Peyer's patch (tissue), 4 donors: ENCODE data around the gene UBE2S. TPM values are rescaled to one million over a fixed set of nuclear protein-coding genes. Genes with fewer than 3 reads are reported as not detected.

Experiments
- DNase-seq, 3 donors: peaks; one replicate each; pipeline ENCODE4 v3.0.0-alpha.2; 2017 to 2019
- H3K27ac ChIP-seq, 4 donors: fragments of 200-600 bp; sonication (generic); one replicate each; pipeline ENCODE4 v1.5.1; 2016 to 2019
- H3K27me3 ChIP-seq, 2 donors: fragments of 200-600 bp; sonication (generic); one replicate each; pipeline ENCODE4 v1.5.1; 2019
- H3K36me3 ChIP-seq, 3 donors: fragments of 200-600 bp; sonication (generic); one replicate each; pipeline ENCODE4 v1.5.1; 2016 to 2019
- H3K4me1 ChIP-seq, 4 donors: fragments of 200-600 bp; sonication (generic); one replicate each; pipeline ENCODE4 v1.5.1; 2016 to 2019
- H3K4me3 ChIP-seq, 4 donors: fragments of 200-600 bp; sonication (generic); 1 replicate in 3 of 4; 2 replicates in 1 of 4; pipeline ENCODE4 v1.5.1; 2016 to 2019; ENCODE audit warnings: mild to moderate bottlenecking in 1 of 4
- H3K9me3 ChIP-seq, 4 donors: fragments of 200-600 bp; sonication (generic); one replicate each; pipeline ENCODE4 v1.5.1; 2016 to 2019; ENCODE audit warnings: mild to moderate bottlenecking in 1 of 4
- POLR2A ChIP-seq, 2 donors: fragments of 450-650 bp; IDR thresholded peaks; one replicate each; pipeline ENCODE4 v1.5.1; 2017; ENCODE audit warnings: antibody characterized with exemption in 2 of 2, mild to moderate bottlenecking in 2 of 2, moderate library complexity in 2 of 2
- total RNA-seq, 4 donors: library from RNA; depleted of rRNA; stranded (reverse); fragments of >200 nt; gene quantifications; one replicate each; pipeline ENCODE4 v1.1.0, GENCODE V29; 2016
- TF ChIP-seq, protein P1 (sequence below), 6 experiments: fragments of 450-650 bp in 4 of 6; fragments of 200-600 bp in 2 of 6; sonication (generic) in 1 of 6; IDR thresholded peaks; one replicate each; pipeline ENCODE4 v1.5.1; 2017 to 2019; ENCODE audit warnings: antibody characterized with exemption in 6 of 6, mild to moderate bottlenecking in 3 of 6, moderate library complexity in 1 of 6

Gene UBE2S
- total RNA-seq, 4 donors from 2014 or later = 5.2 to 9.1 (median 7.6) TPM

DNA sequence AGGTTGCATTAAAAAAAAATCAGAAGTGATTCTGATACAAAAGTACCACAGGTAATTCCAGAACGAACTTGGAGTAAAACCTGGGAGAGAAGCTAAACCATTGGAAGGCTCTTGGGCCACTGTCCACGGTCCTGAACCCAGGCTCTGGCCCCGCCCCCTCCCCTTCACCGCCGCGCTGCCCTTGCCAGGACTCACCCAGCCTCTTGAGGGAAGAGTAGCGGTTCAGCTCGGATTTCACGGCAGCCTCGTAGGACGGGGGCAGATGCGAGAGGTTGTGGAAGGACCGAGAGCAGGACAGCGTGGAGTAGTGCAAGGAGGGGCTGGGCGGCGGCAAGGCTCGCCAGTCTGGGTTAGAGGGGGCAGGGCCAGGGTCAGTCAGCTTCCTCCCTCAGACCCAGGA lies 29.8 kb upstream of the UBE2S start:
- Histone ChIP-seq H3K27ac (no peak overlapping the region), H3K4me3 (no peak overlapping the region), H3K36me3 (no peaks in the 10 kb centered on the region), H3K27me3 (peaks cover 0 to 45% of the 10 kb centered on the region in 2 donors), H3K9me3 (no peaks in the 10 kb centered on the region), H3K4me1 (peaks cover 0 to 20% (median 9%) of the 10 kb centered on the region in 4 donors)
- DNase-seq = no peak
- TF ChIP-seq, protein P1, sequence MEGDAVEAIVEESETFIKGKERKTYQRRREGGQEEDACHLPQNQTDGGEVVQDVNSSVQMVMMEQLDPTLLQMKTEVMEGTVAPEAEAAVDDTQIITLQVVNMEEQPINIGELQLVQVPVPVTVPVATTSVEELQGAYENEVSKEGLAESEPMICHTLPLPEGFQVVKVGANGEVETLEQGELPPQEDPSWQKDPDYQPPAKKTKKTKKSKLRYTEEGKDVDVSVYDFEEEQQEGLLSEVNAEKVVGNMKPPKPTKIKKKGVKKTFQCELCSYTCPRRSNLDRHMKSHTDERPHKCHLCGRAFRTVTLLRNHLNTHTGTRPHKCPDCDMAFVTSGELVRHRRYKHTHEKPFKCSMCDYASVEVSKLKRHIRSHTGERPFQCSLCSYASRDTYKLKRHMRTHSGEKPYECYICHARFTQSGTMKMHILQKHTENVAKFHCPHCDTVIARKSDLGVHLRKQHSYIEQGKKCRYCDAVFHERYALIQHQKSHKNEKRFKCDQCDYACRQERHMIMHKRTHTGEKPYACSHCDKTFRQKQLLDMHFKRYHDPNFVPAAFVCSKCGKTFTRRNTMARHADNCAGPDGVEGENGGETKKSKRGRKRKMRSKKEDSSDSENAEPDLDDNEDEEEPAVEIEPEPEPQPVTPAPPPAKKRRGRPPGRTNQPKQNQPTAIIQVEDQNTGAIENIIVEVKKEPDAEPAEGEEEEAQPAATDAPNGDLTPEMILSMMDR (IDR thresholded peaks at IDR 0.05) = no peak
- no peak for TF ChIP-seq POLR2A (IDR thresholded peaks at IDR 0.05)

GRCh38 chr19:55436847-55437246 lies 29.3 kb upstream of the UBE2S start:
- Histone ChIP-seq H3K27ac (no peak overlapping the region), H3K27me3 (peaks cover 0 to 40% of the 10 kb centered on the region in 2 donors), H3K36me3 (no peaks in the 10 kb centered on the region), H3K4me1 (peaks cover 0 to 14% (median 6%) of the 10 kb centered on the region in 4 donors), H3K4me3 (no peak overlapping the region), H3K9me3 (no peaks in the 10 kb centered on the region)
- no peak for DNase-seq
- TF ChIP-seq, protein P1 (IDR thresholded peaks at IDR 0.05) = no peak
- no peak for TF ChIP-seq POLR2A (IDR thresholded peaks at IDR 0.05)

DNA sequence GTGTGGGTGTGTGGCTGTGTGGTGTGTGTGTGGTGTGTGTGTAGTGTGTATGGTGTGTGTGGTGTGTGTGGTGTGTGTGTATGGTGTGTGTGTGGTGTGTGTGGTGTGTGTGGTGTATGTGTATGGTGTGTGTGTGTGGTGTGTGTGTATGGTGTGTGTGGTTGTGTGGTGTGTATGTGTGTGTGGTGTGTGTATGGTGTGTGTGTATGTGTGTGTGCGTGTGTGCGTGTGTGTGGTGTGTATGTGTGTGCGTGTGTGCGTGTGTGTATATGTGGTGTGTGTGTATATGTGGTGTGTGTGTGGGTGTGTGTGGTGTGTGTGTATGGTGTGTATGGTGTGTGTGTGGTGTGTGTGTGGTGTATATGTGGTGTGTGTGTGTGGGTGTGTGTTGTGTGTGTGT lies 27.4 kb upstream of the UBE2S start:
- Histone ChIP-seq H3K36me3 (no peaks in the 10 kb centered on the region), H3K9me3 (no peaks in the 10 kb centered on the region), H3K27me3 (peaks cover 0 to 22% of the 10 kb centered on the region in 2 donors), H3K4me3 (no peak overlapping the region), H3K4me1 (no peaks in the 10 kb centered on the region), H3K27ac (no peak overlapping the region)
- TF ChIP-seq POLR2A (IDR thresholded peaks at IDR 0.05) = no peak
- TF ChIP-seq, protein P1 (IDR thresholded peaks at IDR 0.05) = no peak
- DNase-seq = no peak

- Histone ChIP-seq H3K36me3 (no peaks in the 10 kb centered on the region), H3K4me3 (no peak overlapping the region)
- TF ChIP-seq POLR2A (IDR thresholded peaks at IDR 0.05) = no peak
- TF ChIP-seq, protein P1 (IDR thresholded peaks at IDR 0.05) = no peak
These were observed 26.9 kb upstream of the UBE2S start for GRCh38 chr19:55434356-55434919.

DNA sequence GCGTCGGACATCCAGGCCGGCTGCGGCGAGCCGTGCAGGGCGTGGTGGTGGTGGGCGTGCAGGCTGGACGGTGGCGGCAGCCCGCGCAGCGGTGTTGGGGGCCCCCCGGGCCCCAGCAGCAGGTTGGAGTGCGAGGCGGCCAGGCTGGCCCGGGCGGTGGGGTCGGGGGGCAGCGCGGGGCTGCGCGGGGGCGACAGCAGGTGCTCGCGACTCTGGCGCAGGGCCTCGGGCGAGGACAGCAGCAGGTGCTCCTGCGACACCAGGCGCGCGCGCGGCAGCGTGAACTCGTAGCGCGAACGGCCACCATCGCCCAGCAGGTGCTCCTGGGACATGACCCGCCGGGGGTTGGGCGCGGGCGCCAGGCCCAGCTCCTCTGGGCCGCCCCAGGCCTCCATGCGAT lies 25.7 kb upstream of the UBE2S start:
- Histone ChIP-seq H3K27me3 (peaks cover 0 to 21% of the 10 kb centered on the region in 2 donors), H3K27ac (no peak overlapping the region), H3K36me3 (no peaks in the 10 kb centered on the region), H3K4me1 (no peaks in the 10 kb centered on the region), H3K9me3 (no peaks in the 10 kb centered on the region), H3K4me3 (no peak overlapping the region)
- no peak for TF ChIP-seq POLR2A (IDR thresholded peaks at IDR 0.05)
- TF ChIP-seq, protein P1 (IDR thresholded peaks at IDR 0.05) = no peak
- DNase-seq = no peak

More at GRCh38 chr19:55434356-55434919, 26.9 kb upstream of the UBE2S start:
- Histone ChIP-seq H3K27me3 (peaks cover 0 to 21% of the 10 kb centered on the region in 2 donors), H3K9me3 (no peaks in the 10 kb centered on the region), H3K27ac (no peak overlapping the region), H3K4me1 (no peaks in the 10 kb centered on the region)
- no peak for DNase-seq
